SK-N-SH (cell line): ENCODE data around the gene S100A16. TPM values are rescaled to one million over a fixed set of nuclear protein-coding genes. Genes with fewer than 3 reads are reported as not detected.

Experiments
- CTCF ChIA-PET: fragments of 300-600, 350-600 bp; formaldehyde crosslinking; extraction: SDS; loops from one replicate; lab custom pipeline; 2021; lab: Yijun Ruan, JAX
- POLR2A ChIA-PET: fragments of 350-600 bp; sonication (Branson Sonifier 250); formaldehyde crosslinking; extraction: SDS; loops from one replicate; lab custom pipeline; 2020; ENCODE audit warnings: antibody characterized with exemption, inconsistent platforms; lab: Yijun Ruan, JAX
- DNase-seq: peaks from one replicate; pipeline ENCODE4 v3.0.0; 2012
- H2AFZ ChIP-seq: fragments of 200-600 bp; sonication (generic); 2 replicates; pipeline ENCODE4 v1.8.1; 2016; ENCODE audit warnings: antibody characterized with exemption, mild to moderate bottlenecking, low read depth
- H3F3A ChIP-seq: fragments of 200-600 bp; sonication (generic); replicated peaks from 2 replicates; pipeline ENCODE3; 2016; ENCODE audit warnings: antibody characterized with exemption, mild to moderate bottlenecking; ENCODE audit not compliant: insufficient read depth
- H3K27ac ChIP-seq, 2 experiments: fragments of 200-500 bp in 1 of 2; fragments of 200-600 bp in 1 of 2; sonication (Bioruptor generic) in 1 of 2; sonication (generic), shearing (Covaris generic) in 1 of 2; 2 replicates each; pipeline versions ENCODE4 v1.5.1 to v1.6.1; 2014 to 2016; ENCODE audit warnings: low read depth in 2 of 2, inconsistent platforms in 1 of 2, low read length in 1 of 2, mild to moderate bottlenecking in 1 of 2, mixed read lengths in 1 of 2
- H3K27me3 ChIP-seq: fragments of 200-600 bp; sonication (generic), shearing (Covaris generic); 2 replicates; pipeline ENCODE4 v1.6.1; 2016; ENCODE audit warnings: mixed run types; ENCODE audit not compliant: insufficient read depth
- H3K36me3 ChIP-seq, 2 experiments: fragments of 200-500 bp in 1 of 2; fragments of 200-600 bp in 1 of 2; sonication (Bioruptor generic) in 1 of 2; sonication (generic) in 1 of 2; replicated peaks in 1 of 2; 2 replicates each; pipeline versions ENCODE3 to v1.5.1; 2014 to 2016; ENCODE audit warnings: low read length in 1 of 2, mild to moderate bottlenecking in 1 of 2; ENCODE audit not compliant: insufficient read depth in 2 of 2, control insufficient read depth in 1 of 2
- H3K4me1 ChIP-seq, 2 experiments: fragments of 200-500 bp in 1 of 2; fragments of 200-600 bp in 1 of 2; sonication (Bioruptor generic) in 1 of 2; sonication (generic), shearing (Covaris generic) in 1 of 2; 2 replicates each; pipeline versions ENCODE4 v1.5.1 to v1.6.1; 2014 to 2016; ENCODE audit warnings: low read depth in 1 of 2, low read length in 1 of 2, mixed run types in 1 of 2; ENCODE audit not compliant: insufficient read depth in 2 of 2, control insufficient read depth in 1 of 2
- H3K4me2 ChIP-seq: fragments of 200-600 bp; sonication (generic), shearing (Covaris generic); 2 replicates; pipeline ENCODE4 v1.6.1; 2017; ENCODE audit warnings: mixed run types
- H3K4me3 ChIP-seq, 2 experiments: fragments of 200-500 bp in 1 of 2; fragments of 200-600 bp in 1 of 2; sonication (Bioruptor generic) in 1 of 2; sonication (generic), shearing (Covaris generic) in 1 of 2; 2 replicates each; pipeline versions ENCODE4 v1.5.1 to v1.8.1; 2014 to 2016; ENCODE audit warnings: low read depth in 2 of 2, inconsistent platforms in 1 of 2, low read length in 1 of 2, mild to moderate bottlenecking in 1 of 2, mixed read lengths in 1 of 2, moderate library complexity in 1 of 2
- H3K79me2 ChIP-seq: fragments of 200-600 bp; sonication (generic); 2 replicates; pipeline ENCODE4 v1.8.1; 2017; ENCODE audit warnings: mild to moderate bottlenecking; ENCODE audit not compliant: insufficient read depth
- H3K9ac ChIP-seq: fragments of 200-600 bp; sonication (generic); 2 replicates; pipeline ENCODE4 v1.6.1; 2017; ENCODE audit warnings: mixed run types
- H3K9me2 ChIP-seq: fragments of 200-600 bp; sonication (generic); 2 replicates; pipeline ENCODE4 v1.6.1; 2017; ENCODE audit warnings: mixed run types
- H3K9me3 ChIP-seq: fragments of 200-600 bp; sonication (generic); 2 replicates; pipeline ENCODE4 v1.6.1; 2017; ENCODE audit warnings: mixed run types, mild to moderate bottlenecking, moderate library complexity
- H4K20me1 ChIP-seq: fragments of 200-600 bp; sonication (generic); 2 replicates; pipeline ENCODE4 v1.6.1; 2017; ENCODE audit warnings: mild to moderate bottlenecking, mixed run types; ENCODE audit not compliant: insufficient read depth
- ELF1 ChIP-seq: IDR thresholded peaks from 2 replicates; pipeline ENCODE4 v1.4.0; 2012
- EP300 ChIP-seq, 2 experiments: IDR thresholded peaks; 2 replicates each; pipeline versions ENCODE4 v1.4.0 to v1.6.1; 2012; ENCODE audit warnings: borderline replicate concordance in 1 of 2, low read depth in 1 of 2, low read length in 1 of 2
- EZH2phosphoT487 ChIP-seq: fragments of 200-600 bp; sonication (generic); IDR thresholded peaks from 2 replicates; pipeline ENCODE4 v1.6.1; 2017; ENCODE audit warnings: low read depth, mixed run types, mild to moderate bottlenecking, antibody characterized with exemption, moderate library complexity, borderline replicate concordance
- FOXJ3 ChIP-seq: sonication (generic); formaldehyde crosslinking; IDR thresholded peaks from 2 replicates; pipeline ENCODE4 v1.5.1; 2020; ENCODE audit warnings: mild to moderate bottlenecking, missing genetic modification reagents
- JUND ChIP-seq: IDR thresholded peaks from 2 replicates; pipeline ENCODE4 v1.4.0; 2012
- MAX ChIP-seq: IDR thresholded peaks from 2 replicates; pipeline ENCODE4 v1.4.0; 2012; ENCODE audit warnings: low read depth
- NFIC ChIP-seq: IDR thresholded peaks from 2 replicates; pipeline ENCODE4 v1.4.0; 2012; ENCODE audit warnings: borderline replicate concordance
- PBX3 ChIP-seq: IDR thresholded peaks from 2 replicates; pipeline ENCODE4; 2012
- RAD21 ChIP-seq: IDR thresholded peaks from 2 replicates; pipeline ENCODE4 v1.6.1; 2012; ENCODE audit warnings: mild to moderate bottlenecking, low read length
- SMC3 ChIP-seq: IDR thresholded peaks from 2 replicates; pipeline ENCODE4 v1.6.1; 2012; ENCODE audit warnings: low read depth, low read length, improper control_type of control experiment
- TEAD4 ChIP-seq: IDR thresholded peaks from 2 replicates; pipeline ENCODE4 v1.4.0; 2012; ENCODE audit warnings: mild to moderate bottlenecking, borderline replicate concordance; ENCODE audit not compliant: insufficient read depth
- ZBTB33 ChIP-seq: IDR thresholded peaks from 2 replicates; pipeline ENCODE4 v1.4.0; 2012; ENCODE audit warnings: low read depth, borderline replicate concordance
- WGBS: methylation state at CpG from one replicate; pipeline ENCODE4 v1.1.6; 2017; ENCODE audit warnings: low lambda C conversion rate; 5-methylcytosine and 5-hydroxymethylcytosine counted together
- polyA plus RNA-seq, 3 experiments: library from polyadenylated mRNA; depleted of rRNA; stranded (reverse); fragments of >200 nt; gene quantifications; 2 replicates each; pipeline ENCODE4 v1.2.3, GENCODE V29; 2012
- TF ChIP-seq, protein P1 (sequence below): fragments of 200-600 bp; sonication (generic); IDR thresholded peaks from 2 replicates; pipeline ENCODE4 v1.6.1; 2017; ENCODE audit warnings: antibody characterized with exemption, mild to moderate bottlenecking, moderate library complexity
- TF ChIP-seq, protein P2 (sequence below): fragments of 150-350 bp; IDR thresholded peaks from 2 replicates; pipeline ENCODE4 v1.6.1; 2016; ENCODE audit warnings: mild to moderate bottlenecking, low read depth, low read length

Gene S100A16
- polyA plus RNA-seq, 1 of the 3 experiments (the other 2 are of a cell fraction), result 512 TPM

DNA sequence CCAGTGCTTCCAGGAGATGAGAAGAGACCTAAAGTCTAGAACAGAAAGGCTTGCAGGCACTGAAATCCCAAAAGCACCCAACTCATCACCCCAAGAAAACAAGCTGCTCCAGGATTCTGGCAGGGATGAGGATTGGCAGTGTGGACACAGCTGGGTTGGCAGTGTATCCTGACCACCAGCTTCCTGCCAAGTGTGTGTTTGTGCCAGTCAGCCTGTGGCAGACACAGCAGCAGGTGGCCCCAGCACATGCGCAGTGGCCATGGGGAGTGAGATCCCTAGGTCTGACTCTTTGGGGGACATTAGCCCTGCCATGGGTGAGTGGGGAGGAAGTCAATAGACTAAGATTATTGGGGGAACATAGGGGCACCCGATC, 36.9 kb upstream of the S100A16 start:
- Histone ChIP-seq H3K9ac (no peak overlapping the region), H3K9me2 (no peaks in the 10 kb centered on the region), H4K20me1 (no peaks in the 10 kb centered on the region), H3K4me1 (peaks cover 0 to 10% of the 10 kb centered on the region in 2 experiments; a peak in 1 of 4 replicates), H3K4me3 (no peak overlapping the region), H2AFZ (no peak overlapping the region), H3K27me3 (no peaks in the 10 kb centered on the region), H3K9me3 (no peaks in the 10 kb centered on the region), H3K27ac (no peak overlapping the region), H3K79me2 (no peaks in the 10 kb centered on the region), H3K4me2 (no peak overlapping the region), H3F3A (peaks cover 16% of the 10 kb centered on the region), H3K36me3 (peaks cover 13 to 17% of the 10 kb centered on the region in 2 experiments)
- TF ChIP-seq NFIC (no peak), RAD21 (no peak), EZH2phosphoT487 (no peak), FOXJ3 (CRISPR knock-in tag) (no peak), ELF1 (no peak)
- TF ChIP-seq, protein P1, sequence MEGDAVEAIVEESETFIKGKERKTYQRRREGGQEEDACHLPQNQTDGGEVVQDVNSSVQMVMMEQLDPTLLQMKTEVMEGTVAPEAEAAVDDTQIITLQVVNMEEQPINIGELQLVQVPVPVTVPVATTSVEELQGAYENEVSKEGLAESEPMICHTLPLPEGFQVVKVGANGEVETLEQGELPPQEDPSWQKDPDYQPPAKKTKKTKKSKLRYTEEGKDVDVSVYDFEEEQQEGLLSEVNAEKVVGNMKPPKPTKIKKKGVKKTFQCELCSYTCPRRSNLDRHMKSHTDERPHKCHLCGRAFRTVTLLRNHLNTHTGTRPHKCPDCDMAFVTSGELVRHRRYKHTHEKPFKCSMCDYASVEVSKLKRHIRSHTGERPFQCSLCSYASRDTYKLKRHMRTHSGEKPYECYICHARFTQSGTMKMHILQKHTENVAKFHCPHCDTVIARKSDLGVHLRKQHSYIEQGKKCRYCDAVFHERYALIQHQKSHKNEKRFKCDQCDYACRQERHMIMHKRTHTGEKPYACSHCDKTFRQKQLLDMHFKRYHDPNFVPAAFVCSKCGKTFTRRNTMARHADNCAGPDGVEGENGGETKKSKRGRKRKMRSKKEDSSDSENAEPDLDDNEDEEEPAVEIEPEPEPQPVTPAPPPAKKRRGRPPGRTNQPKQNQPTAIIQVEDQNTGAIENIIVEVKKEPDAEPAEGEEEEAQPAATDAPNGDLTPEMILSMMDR, result no peak
- ChIA-PET CTCF (interaction anchor here (0.7 to 1.0 kb wide), 2 partner anchors 9 to 16 kb away, joined by 3 to 4 read pairs; partner anchors contain the start of genes CHTOP and SNAPIN), POLR2A (interaction anchor here (6.4 kb wide), 1 partner anchor 15 kb away, joined by 32 read pairs; the partner anchor contains the start of gene CHTOP)
- 83% methylated on average over 2 of the region's 2 CpGs for WGBS
- DNase-seq, result no peak

- Histone ChIP-seq H2AFZ (no peak overlapping the region), H3F3A (peaks cover 16% of the 10 kb centered on the region), H3K9me2 (no peaks in the 10 kb centered on the region), H3K79me2 (no peaks in the 10 kb centered on the region), H3K9me3 (no peaks in the 10 kb centered on the region), H3K4me3 (no peak overlapping the region), H4K20me1 (no peaks in the 10 kb centered on the region), H3K27me3 (no peaks in the 10 kb centered on the region), H3K27ac (no peak overlapping the region; a peak in 1 of 4 replicates), H3K4me2 (no peak overlapping the region), H3K4me1 (peaks cover 0 to 10% of the 10 kb centered on the region in 2 experiments; a peak in 1 of 4 replicates), H3K36me3 (peaks cover 19 to 23% of the 10 kb centered on the region in 2 experiments), H3K9ac (no peak overlapping the region)
- no peak for DNase-seq
- POLR2A ChIA-PET, result interaction anchor here (6.4 kb wide), 1 partner anchor 15 kb away, joined by 32 read pairs; the partner anchor contains the start of gene CHTOP
- 67% methylated on average over 3 of the region's 3 CpGs for WGBS
- CTCF ChIA-PET, result interaction anchor here (0.7 to 1.5 kb wide), 4 partner anchors 10 to 55 kb away, joined by 3 to 4 read pairs (median 4); partner anchors contain the start of genes CHTOP and SNAPIN
- TF ChIP-seq JUND, result no peak
- no peak for TF ChIP-seq PBX3
- TF ChIP-seq ZBTB33, result no peak
- TF ChIP-seq RAD21, result no peak
- no peak for TF ChIP-seq EZH2phosphoT487
- no peak for TF ChIP-seq EP300 (IDR thresholded peaks at IDR 0.05; ENCODE audit: borderline replicate concordance in 1 of 2, low read depth in 1 of 2, low read length in 1 of 2)
- TF ChIP-seq, protein P1, result no peak
- no peak for TF ChIP-seq TEAD4
- TF ChIP-seq MAX, result no peak
- TF ChIP-seq, protein P2, sequence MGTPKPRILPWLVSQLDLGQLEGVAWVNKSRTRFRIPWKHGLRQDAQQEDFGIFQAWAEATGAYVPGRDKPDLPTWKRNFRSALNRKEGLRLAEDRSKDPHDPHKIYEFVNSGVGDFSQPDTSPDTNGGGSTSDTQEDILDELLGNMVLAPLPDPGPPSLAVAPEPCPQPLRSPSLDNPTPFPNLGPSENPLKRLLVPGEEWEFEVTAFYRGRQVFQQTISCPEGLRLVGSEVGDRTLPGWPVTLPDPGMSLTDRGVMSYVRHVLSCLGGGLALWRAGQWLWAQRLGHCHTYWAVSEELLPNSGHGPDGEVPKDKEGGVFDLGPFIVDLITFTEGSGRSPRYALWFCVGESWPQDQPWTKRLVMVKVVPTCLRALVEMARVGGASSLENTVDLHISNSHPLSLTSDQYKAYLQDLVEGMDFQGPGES, result no peak
- no peak for TF ChIP-seq ELF1
- no peak for TF ChIP-seq SMC3
Observed at GRCh38 chr1:153649137-153649862, 36.4 kb upstream of the S100A16 start.
